Activated CD8-positive, alpha-beta T cell treated with anti-CD3 and anti-CD28 coated beads for 36 hours (primary cell): ENCODE results near the gene STOML1. TPM values are rescaled to one million over a fixed set of nuclear protein-coding genes. Genes with fewer than 3 reads are reported as not detected.

Experiments
- ATAC-seq: fragments of 200-7000 bp; cut with Tn5 transposase; one replicate; pipeline ENCODE4 v1.10.0; 2021; ENCODE audit warnings: mild to moderate bottlenecking, moderate library complexity
- CTCF ChIA-PET: fragments of 350-600 bp; sonication (Branson Sonifier 250); formaldehyde crosslinking; loops from one replicate; lab custom pipeline; 2021; ENCODE audit warnings: antibody characterized with exemption; lab: Charles Lee
- POLR2A ChIA-PET: fragments of 350-600 bp; sonication (Branson Sonifier 250); formaldehyde crosslinking; loops from one replicate; lab custom pipeline; 2021; ENCODE audit warnings: antibody characterized with exemption; lab: Charles Lee
- DNase-seq: peaks from one replicate; pipeline ENCODE4 v3.0.0-alpha.2; 2020
- H3K27ac Mint-ChIP-seq: one replicate; pipeline ENCODE4 v1.8.0; 2021; ENCODE audit warnings: mild to moderate bottlenecking, mixed read lengths
- H3K27me3 Mint-ChIP-seq: one replicate; pipeline ENCODE4 v1.8.0; 2021; ENCODE audit warnings: mixed read lengths
- H3K36me3 Mint-ChIP-seq: one replicate; pipeline ENCODE4 v1.8.0; 2021; ENCODE audit warnings: low read depth, mixed read lengths
- H3K4me1 Mint-ChIP-seq: one replicate; pipeline ENCODE4 v1.8.0; 2021; ENCODE audit warnings: low read depth, mixed read lengths
- H3K4me3 Mint-ChIP-seq: one replicate; pipeline ENCODE4 v1.8.0; 2021; ENCODE audit warnings: mild to moderate bottlenecking, moderate library complexity, mixed read lengths
- H3K9me3 Mint-ChIP-seq: one replicate; pipeline ENCODE4 v1.8.0; 2021; ENCODE audit warnings: mixed read lengths
- CTCF ChIP-seq: fragments of 200-600 bp; IDR thresholded peaks from one replicate; pipeline ENCODE4 v1.8.0; 2022; ENCODE audit warnings: antibody characterized with exemption, mild to moderate bottlenecking
- intact Hi-C: fragments of 100-400 bp; cut with micrococcal nuclease; formaldehyde crosslinking; loops from one replicate; pipeline ENCODE4 v1.10.0; 2022
- total RNA-seq, 2 experiments: library from RNA; stranded (reverse); gene quantifications; one replicate each; pipeline ENCODE4 v1.2.3, GENCODE V29; 2021

The STOML1 gene
- total RNA-seq, 2 experiments from 2014 or later = 5.2 to 6.5 TPM

GRCh38 chr15:73992594-73992898 is 451 bp upstream of the STOML1 start:
- peak overlapping the region; percentile 83 for H3K27ac Mint-ChIP-seq
- intact Hi-C loops = no loop called here
- TF ChIP-seq CTCF = peak; percentile 53
- DNase-seq (no peak), ATAC-seq (no peak)
- H3K27me3 Mint-ChIP-seq = no peaks in the 10 kb centered on the region
- ChIA-PET CTCF (interaction anchor here (0.7 to 11.4 kb wide), 3 partner anchors 14 to 68 kb away, joined by 3 to 106 read pairs (median 30); no protein-coding TSS in a partner anchor), POLR2A (interaction anchor here (2.9 kb wide), 1 partner anchor 10 kb away, joined by 11 read pairs; no protein-coding TSS in a partner anchor)
- peak overlapping the region; percentile 70 for H3K4me3 Mint-ChIP-seq
- peaks cover 12% of the 10 kb centered on the region for H3K36me3 Mint-ChIP-seq
- no peaks in the 10 kb centered on the region for H3K9me3 Mint-ChIP-seq
- H3K4me1 Mint-ChIP-seq = peaks cover 39% of the 10 kb centered on the region

DNA sequence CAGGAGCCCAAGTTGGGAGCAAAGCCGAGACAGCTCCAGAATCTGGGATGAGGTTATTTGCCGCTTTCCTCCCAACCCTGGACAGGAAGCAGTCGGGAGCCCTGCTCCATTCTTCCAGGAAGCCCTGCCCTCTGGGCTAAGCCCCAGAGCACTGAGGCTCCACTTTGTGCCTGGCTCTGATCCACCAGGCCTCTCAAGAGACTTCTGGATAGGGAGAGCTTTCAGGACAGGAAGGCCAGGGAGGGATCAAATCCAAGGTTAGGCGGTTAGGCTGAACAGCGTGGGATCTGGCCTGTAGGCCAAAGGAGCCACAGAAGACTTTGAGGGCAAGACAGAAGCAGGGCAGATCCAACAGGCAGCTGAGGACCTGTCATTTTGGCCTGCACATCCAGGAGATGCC is 835 bp downstream of the STOML1 start:
- POLR2A ChIA-PET = interaction anchor here (0.7 to 1.3 kb wide), 3 partner anchors 9 to 16 kb away, joined by 3 to 4 read pairs (median 4); no protein-coding TSS in a partner anchor
- no peak for ATAC-seq
- H3K27ac Mint-ChIP-seq = no peak overlapping the region

DNA sequence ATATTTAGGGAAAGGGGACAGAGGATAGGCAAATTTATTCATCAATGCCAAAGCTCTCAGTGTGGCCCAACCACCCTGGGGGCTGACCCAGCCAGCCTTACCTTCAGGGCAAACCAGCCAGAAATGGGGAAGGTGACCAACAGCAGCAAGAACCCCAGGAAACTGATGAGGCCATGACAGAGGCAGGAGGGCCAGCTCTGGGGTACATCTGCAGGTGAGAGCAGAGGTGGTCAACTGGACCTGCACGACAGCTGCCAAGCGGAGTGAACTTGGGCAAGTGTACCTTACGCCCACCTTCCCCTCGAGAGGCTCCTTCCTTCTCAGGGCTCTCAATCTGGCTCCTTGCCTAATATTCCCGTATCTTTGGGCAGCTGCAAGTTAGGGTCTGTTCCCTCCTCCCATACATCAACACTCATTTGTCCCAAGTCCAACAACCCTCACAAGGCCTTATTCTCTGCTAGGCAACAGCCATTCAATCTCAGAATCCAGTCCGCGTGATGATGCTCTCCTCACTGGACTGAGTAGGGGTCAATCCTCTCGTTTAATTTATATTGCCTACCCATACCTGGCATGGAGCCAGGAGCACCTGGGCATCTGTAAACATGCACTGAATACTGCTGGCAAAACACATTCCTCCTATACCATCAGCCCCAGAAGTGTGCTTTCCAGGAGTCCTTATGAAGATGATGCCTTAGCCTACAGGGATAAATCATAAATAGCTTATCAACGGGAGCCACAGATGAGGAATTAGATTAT is 1.7 kb downstream of the STOML1 start:
- no peak for DNase-seq
- H3K36me3 Mint-ChIP-seq = peaks cover 6% of the 10 kb centered on the region
- ChIA-PET POLR2A (interaction anchor here (1.0 to 1.3 kb wide), 2 partner anchors 8 to 16 kb away, joined by 4 read pairs; no protein-coding TSS in a partner anchor), CTCF (interaction anchor here (1.9 to 11.4 kb wide), 3 partner anchors 15 to 26 kb away, joined by 7 to 106 read pairs (median 30); no protein-coding TSS in a partner anchor)
- H3K27me3 Mint-ChIP-seq = no peaks in the 10 kb centered on the region
- H3K4me1 Mint-ChIP-seq = peaks cover 26% of the 10 kb centered on the region
- H3K4me3 Mint-ChIP-seq = no peak overlapping the region
- no peak overlapping the region for H3K27ac Mint-ChIP-seq
- ATAC-seq = no peak
- no peaks in the 10 kb centered on the region for H3K9me3 Mint-ChIP-seq
- no peak for TF ChIP-seq CTCF
- intact Hi-C loops = no loop called here

More for the DNA sequence above, 835 bp downstream of the STOML1 start:
- intact Hi-C loops = no loop called here
- Mint-ChIP-seq H3K9me3 (no peaks in the 10 kb centered on the region), H3K4me1 (peaks cover 29% of the 10 kb centered on the region), H3K27me3 (no peaks in the 10 kb centered on the region), H3K4me3 (peak overlapping the region; percentile 78), H3K36me3 (peaks cover 6% of the 10 kb centered on the region)
- CTCF ChIA-PET = interaction anchor here (0.8 to 11.4 kb wide), 4 partner anchors 10 to 27 kb away, joined by 3 to 106 read pairs (median 18); no protein-coding TSS in a partner anchor
- no peak for TF ChIP-seq CTCF
- no peak for DNase-seq

DNA sequence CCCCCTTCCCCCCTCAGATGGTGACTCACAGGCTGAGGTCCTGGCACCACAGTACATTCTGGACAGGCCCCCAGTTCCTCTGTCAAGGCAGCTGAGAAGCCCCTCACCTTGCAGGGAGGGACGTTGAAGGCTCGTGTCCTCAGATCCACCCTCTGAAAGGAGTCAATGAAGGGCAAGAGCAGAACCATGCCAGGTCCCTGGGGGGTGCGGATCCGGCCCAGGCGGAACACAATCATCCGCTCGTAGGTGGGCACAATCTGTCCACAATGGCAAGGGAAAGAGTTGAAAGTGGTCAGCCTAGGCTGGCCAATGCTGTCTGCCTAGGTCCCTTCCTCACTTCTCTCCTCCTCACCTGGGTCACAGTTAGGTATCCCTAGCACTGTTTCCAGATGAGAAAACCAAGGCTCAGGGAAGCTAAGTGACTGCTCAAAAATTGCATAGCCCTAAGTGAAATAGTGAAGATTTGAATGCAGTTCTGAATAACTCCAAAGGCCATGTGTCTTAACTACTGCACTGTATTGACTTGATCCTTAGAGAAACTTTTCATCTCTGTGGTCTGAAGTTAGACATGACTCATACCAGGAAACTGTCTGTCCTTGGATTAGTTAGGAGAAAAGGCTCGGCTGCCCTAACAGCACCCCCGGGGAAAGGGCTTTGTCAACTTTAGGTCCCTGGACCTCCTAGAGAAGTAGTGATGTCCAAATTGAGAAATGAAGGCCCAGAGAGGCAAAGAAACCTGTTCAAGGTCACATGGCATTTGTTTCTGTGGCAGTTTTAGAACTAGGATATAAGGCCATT is 2.9 kb downstream of the STOML1 start:
- peaks cover 4% of the 10 kb centered on the region for H3K36me3 Mint-ChIP-seq
- no peak for ATAC-seq
- TF ChIP-seq CTCF = no peak
- peaks cover 31% of the 10 kb centered on the region for H3K4me1 Mint-ChIP-seq
- POLR2A ChIA-PET = interaction anchor here (0.6 kb wide), 1 partner anchor 9 kb away, joined by 4 read pairs; no protein-coding TSS in a partner anchor
- DNase-seq = no peak
- no peaks in the 10 kb centered on the region for H3K9me3 Mint-ChIP-seq
- CTCF ChIA-PET = interaction anchor here (11.4 kb wide), 1 partner anchor 13 kb away, joined by 106 read pairs; no protein-coding TSS in a partner anchor
- intact Hi-C loops = no loop called here
- H3K4me3 Mint-ChIP-seq = no peak overlapping the region
- no peak overlapping the region for H3K27ac Mint-ChIP-seq
- no peaks in the 10 kb centered on the region for H3K27me3 Mint-ChIP-seq
